Measurements from ENCODE around the gene SLC35F3. TPM values are rescaled to one million over a fixed set of nuclear protein-coding genes. Genes with fewer than 3 reads are reported as not detected.
"Not testable (repeated sequence)": the region's sequence is repeated elsewhere in the genome, so short reads cannot be mapped to it uniquely, and the experiment has no call there.

Gene SLC35F3
- total RNA-seq, 2 donors from 2014 or later: not detected

DNA sequence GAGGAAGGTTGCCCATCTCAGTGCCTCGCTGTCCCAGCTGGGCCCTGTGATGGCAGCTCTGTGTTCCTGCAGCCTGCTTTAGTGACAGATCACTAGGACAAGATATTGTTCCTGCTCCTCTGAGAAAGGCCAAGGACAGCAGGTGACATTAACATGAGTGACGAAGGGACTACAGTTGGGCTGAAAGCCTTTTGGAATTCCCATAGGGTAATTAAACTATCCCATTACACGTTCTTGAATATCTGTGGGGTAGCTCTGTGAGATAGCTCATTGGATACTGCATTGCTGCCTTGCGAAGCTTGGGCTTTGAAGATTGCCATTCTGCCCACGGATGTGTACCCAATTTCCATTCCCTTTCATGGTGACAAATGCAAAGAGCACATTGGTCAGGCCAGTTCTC is 390.6 kb downstream of the SLC35F3 start:
- Histone ChIP-seq H3K36me3 (no peaks in the 10 kb centered on the region), H3K27ac (no peak overlapping the region), H3K27me3 (no peaks in the 10 kb centered on the region), H3K4me3 (no peak overlapping the region), H3K9me3 (peaks cover 0 to 10% of the 10 kb centered on the region in 2 donors), H3K4me1 (no peaks in the 10 kb centered on the region)
- TF ChIP-seq, protein P1, sequence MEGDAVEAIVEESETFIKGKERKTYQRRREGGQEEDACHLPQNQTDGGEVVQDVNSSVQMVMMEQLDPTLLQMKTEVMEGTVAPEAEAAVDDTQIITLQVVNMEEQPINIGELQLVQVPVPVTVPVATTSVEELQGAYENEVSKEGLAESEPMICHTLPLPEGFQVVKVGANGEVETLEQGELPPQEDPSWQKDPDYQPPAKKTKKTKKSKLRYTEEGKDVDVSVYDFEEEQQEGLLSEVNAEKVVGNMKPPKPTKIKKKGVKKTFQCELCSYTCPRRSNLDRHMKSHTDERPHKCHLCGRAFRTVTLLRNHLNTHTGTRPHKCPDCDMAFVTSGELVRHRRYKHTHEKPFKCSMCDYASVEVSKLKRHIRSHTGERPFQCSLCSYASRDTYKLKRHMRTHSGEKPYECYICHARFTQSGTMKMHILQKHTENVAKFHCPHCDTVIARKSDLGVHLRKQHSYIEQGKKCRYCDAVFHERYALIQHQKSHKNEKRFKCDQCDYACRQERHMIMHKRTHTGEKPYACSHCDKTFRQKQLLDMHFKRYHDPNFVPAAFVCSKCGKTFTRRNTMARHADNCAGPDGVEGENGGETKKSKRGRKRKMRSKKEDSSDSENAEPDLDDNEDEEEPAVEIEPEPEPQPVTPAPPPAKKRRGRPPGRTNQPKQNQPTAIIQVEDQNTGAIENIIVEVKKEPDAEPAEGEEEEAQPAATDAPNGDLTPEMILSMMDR (IDR thresholded peaks at IDR 0.05): no peak
- no peak for DNase-seq (ENCODE audit: low spot score)

DNA sequence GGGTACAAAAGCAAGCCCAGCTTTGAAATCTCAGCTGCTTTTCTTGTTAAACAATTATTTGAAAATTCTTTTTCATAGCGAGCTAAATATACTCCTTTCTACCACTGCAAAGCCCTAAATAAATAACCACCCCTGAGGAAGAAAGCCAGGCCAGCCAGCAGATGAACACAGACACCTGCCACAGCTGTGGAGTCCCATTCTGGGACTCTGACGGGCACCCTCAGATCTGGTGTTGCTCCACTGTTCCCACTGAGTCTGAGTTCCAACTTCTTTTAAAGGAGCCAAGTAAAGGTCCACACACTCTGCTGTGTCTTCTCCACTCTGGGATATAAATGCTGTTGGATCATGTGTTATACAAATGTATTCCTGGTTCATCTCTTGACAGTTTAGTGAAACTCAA is 391.1 kb downstream of the SLC35F3 start:
- no peaks in the 10 kb centered on the region for H3K36me3 ChIP-seq
- no peak overlapping the region for H3K4me3 ChIP-seq
- H3K4me1 ChIP-seq: no peaks in the 10 kb centered on the region
- peaks cover 0 to 4% of the 10 kb centered on the region in 2 donors for H3K9me3 ChIP-seq
- DNase-seq (ENCODE audit: low spot score): no peak
- TF ChIP-seq, protein P1 (IDR thresholded peaks at IDR 0.05): no peak
- H3K27me3 ChIP-seq: no peaks in the 10 kb centered on the region
- H3K27ac ChIP-seq: no peak overlapping the region

DNA sequence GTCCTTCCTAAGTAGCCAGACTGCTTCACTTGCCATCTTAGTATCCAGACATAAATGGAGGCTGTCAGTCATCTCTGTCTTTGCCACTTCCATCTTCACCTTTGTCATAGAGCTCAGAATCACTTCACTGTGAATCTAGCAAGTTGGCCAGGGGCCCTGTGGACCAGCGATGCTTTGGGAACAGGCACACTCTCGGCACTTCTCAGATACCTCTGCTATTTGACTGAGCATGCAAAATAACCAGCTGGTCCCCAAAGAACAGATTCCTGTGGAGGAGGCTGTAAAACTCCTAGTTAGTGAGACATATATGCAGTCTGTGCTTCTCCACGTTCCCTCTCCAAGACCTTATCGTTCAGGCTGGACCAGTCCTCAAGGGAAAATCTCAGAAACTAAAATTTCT is 392.0 kb downstream of the SLC35F3 start:
- H3K36me3 ChIP-seq: no peaks in the 10 kb centered on the region
- TF ChIP-seq, protein P1 (IDR thresholded peaks at IDR 0.05): no peak
- H3K4me3 ChIP-seq: no peak overlapping the region
- no peaks in the 10 kb centered on the region for H3K4me1 ChIP-seq
- peaks cover 0 to 4% of the 10 kb centered on the region in 2 donors for H3K9me3 ChIP-seq
- H3K27me3 ChIP-seq: no peaks in the 10 kb centered on the region
- no peak overlapping the region for H3K27ac ChIP-seq
- DNase-seq (ENCODE audit: low spot score): no peak

DNA sequence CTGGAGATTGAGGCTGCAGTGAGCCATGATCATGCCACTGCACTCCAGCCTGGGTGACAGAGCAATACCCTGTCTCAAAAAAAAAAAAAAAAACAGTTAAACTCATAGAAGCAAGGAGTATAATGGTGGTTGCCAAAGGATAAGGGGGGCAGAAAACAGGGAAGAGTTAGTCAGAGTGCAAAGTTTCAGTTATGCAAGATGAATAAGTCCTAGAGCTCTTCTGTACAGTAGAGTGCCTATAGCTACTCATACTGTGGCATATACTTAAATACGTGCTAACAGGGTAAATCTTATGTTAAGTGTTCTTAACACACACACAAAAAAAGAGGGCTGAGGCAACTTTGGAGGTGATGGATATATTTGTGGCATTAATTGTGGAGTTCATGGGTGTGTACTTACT is 393.2 kb downstream of the SLC35F3 start:
- Histone ChIP-seq H3K27ac (no peak overlapping the region), H3K4me1 (no peaks in the 10 kb centered on the region), H3K9me3 (peaks cover 0 to 4% of the 10 kb centered on the region in 2 donors), H3K36me3 (no peaks in the 10 kb centered on the region), H3K27me3 (no peaks in the 10 kb centered on the region), H3K4me3 (no peak overlapping the region)
- TF ChIP-seq, protein P1 (IDR thresholded peaks at IDR 0.05): no peak
- DNase-seq (ENCODE audit: low spot score): no peak

DNA sequence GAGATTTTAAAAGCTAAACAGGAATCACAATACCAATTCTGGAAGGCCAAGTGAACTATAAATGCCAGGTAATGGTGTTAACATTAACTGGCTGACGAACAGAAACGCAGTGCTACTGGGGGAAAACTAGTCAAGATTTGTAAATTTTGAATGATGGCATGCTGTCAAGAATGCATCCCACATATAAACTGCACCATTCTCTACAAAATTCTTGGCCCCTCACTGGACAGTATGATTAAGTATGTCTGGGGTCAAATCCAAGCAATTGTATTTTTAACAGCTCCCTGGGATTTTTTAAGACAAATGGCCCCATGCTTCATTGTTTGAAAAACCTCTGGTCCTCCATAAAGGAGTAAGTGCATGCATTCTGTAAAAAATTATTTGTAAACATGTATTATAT is 395.6 kb downstream of the SLC35F3 start:
- TF ChIP-seq, protein P1 (IDR thresholded peaks at IDR 0.05): no peak
- no peaks in the 10 kb centered on the region for H3K27me3 ChIP-seq
- H3K27ac ChIP-seq: no peak overlapping the region
- no peak for DNase-seq (ENCODE audit: low spot score)
- H3K36me3 ChIP-seq: no peaks in the 10 kb centered on the region
- peaks cover 0 to 4% of the 10 kb centered on the region in 2 donors for H3K9me3 ChIP-seq
- no peaks in the 10 kb centered on the region for H3K4me1 ChIP-seq
- no peak overlapping the region for H3K4me3 ChIP-seq

DNA sequence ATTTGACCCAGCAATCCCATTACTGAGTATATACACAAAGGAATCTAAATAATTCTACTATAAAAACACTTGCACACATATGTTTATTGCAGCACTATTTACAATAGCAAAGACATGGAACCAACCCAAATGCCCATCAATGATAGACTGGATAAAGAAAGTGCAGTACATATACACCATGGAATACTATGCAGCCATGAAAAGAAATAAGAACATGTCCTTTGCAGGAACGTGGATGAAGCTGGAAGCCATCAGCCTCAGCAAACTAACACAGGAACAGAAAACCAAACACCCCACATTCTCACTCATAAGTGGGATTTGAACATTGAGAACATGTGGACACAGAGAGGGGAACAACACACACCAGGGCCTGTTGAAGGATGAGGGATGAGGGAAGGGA is 397.2 kb downstream of the SLC35F3 start:
- H3K27me3 ChIP-seq; DNase-seq (ENCODE audit: low spot score); H3K27ac ChIP-seq; H3K4me1 ChIP-seq; H3K36me3 ChIP-seq; H3K9me3 ChIP-seq; H3K4me3 ChIP-seq: not testable (repeated sequence)

All from right atrium auricular region (tissue), 2 donors.